CD14-positive monocyte (primary cell): ENCODE data around the gene CERK. TPM values are rescaled to one million over a fixed set of nuclear protein-coding genes. Genes with fewer than 3 reads are reported as not detected.
A peak's percentile ranks its signal among the peaks of the same experiment; 100 is the strongest.

Experiments used
- DNase-seq, 3 donors: peaks; one replicate each; pipeline ENCODE4 v3.0.0-alpha.2; 2011 to 2022
- H2AFZ ChIP-seq: 2 replicates; pipeline ENCODE4 v1.6.0; 2012; ENCODE audit warnings: mild to moderate bottlenecking, low read depth, low read length, inconsistent platforms; ENCODE audit not compliant: insufficient read depth, poor library complexity, severe bottlenecking
- H3K27ac ChIP-seq, 2 donors: 1 replicate in 1 of 2; 2 replicates in 1 of 2; pipeline ENCODE4 v1.5.1; 2012 to 2013; ENCODE audit warnings: low read length in 2 of 2, control low read depth in 1 of 2, inconsistent platforms in 1 of 2, low read depth in 1 of 2, mild to moderate bottlenecking in 1 of 2
- H3K27me3 ChIP-seq, 2 donors: one replicate each; pipeline versions ENCODE4 v1.6.0 to v1.6.1; 2011 to 2013; ENCODE audit warnings: low read length in 2 of 2; ENCODE audit not compliant: control insufficient read depth in 2 of 2, insufficient read depth in 2 of 2
- H3K36me3 ChIP-seq, 2 donors: replicated peaks in 1 of 2; 1 replicate in 1 of 2; 2 replicates in 1 of 2; pipeline versions ENCODE4 v1.5.1 to v1.6.1; 2012 to 2013; ENCODE audit warnings: low read length in 2 of 2, control low read depth in 1 of 2, inconsistent platforms in 1 of 2, mild to moderate bottlenecking in 1 of 2; ENCODE audit not compliant: insufficient read depth in 2 of 2, control insufficient read depth in 1 of 2
- H3K4me1 ChIP-seq, 2 donors: 1 replicate in 1 of 2; 2 replicates in 1 of 2; pipeline versions ENCODE4 v1.5.1 to v1.6.1; 2012 to 2013; ENCODE audit warnings: low read length in 2 of 2, control low read depth in 1 of 2, inconsistent platforms in 1 of 2, mild to moderate bottlenecking in 1 of 2, moderate library complexity in 1 of 2; ENCODE audit not compliant: insufficient read depth in 2 of 2, control insufficient read depth in 1 of 2
- H3K4me2 ChIP-seq: replicated peaks from 2 replicates; pipeline ENCODE3; 2012; ENCODE audit warnings: low read length, moderate library complexity, mild to moderate bottlenecking; ENCODE audit not compliant: poor library complexity, severe bottlenecking; ENCODE audit errors: extremely low read depth
- H3K4me3 ChIP-seq, 3 experiments: fragments of 200-600 bp in 1 of 3; sonication (generic) in 1 of 3; replicated peaks in 1 of 3; 1 replicate in 2 of 3; 2 replicates in 1 of 3; pipeline ENCODE4 v1.5.1; 2011 to 2013; ENCODE audit warnings: low read length in 3 of 3, mild to moderate bottlenecking in 3 of 3, control low read depth in 2 of 3, low read depth in 2 of 3, inconsistent platforms in 1 of 3, moderate library complexity in 1 of 3
- H3K79me2 ChIP-seq: 2 replicates; pipeline ENCODE4 v1.6.0; 2012; ENCODE audit warnings: mild to moderate bottlenecking, control low read depth, inconsistent platforms, low read length, moderate library complexity; ENCODE audit not compliant: insufficient read depth
- H3K9ac ChIP-seq: 2 replicates; pipeline ENCODE4 v1.6.0; 2017; ENCODE audit warnings: low read length, mild to moderate bottlenecking; ENCODE audit not compliant: insufficient read depth, poor library complexity, severe bottlenecking
- H3K9me3 ChIP-seq, 2 donors: replicated peaks in 1 of 2; 1 replicate in 1 of 2; 2 replicates in 1 of 2; pipeline versions ENCODE4 v1.5.1 to v1.6.1; 2012 to 2013; ENCODE audit warnings: low read length in 2 of 2, control low read depth in 1 of 2; ENCODE audit not compliant: control insufficient read depth in 1 of 2, insufficient read depth in 1 of 2
- H4K20me1 ChIP-seq: 2 replicates; pipeline ENCODE4 v1.6.0; 2012; ENCODE audit warnings: mild to moderate bottlenecking, low read length, control low read depth, moderate library complexity; ENCODE audit not compliant: insufficient read depth
- H3K27ac Mint-ChIP-seq, 7 donors: one replicate each; pipeline ENCODE4 v1.8.0; 2020; ENCODE audit warnings: mild to moderate bottlenecking in 7 of 7, mixed read lengths in 7 of 7, moderate library complexity in 6 of 7, inconsistent platforms in 2 of 7
- H3K27me3 Mint-ChIP-seq, 3 donors: one replicate each; pipeline ENCODE4 v1.8.0; 2021 to 2022; ENCODE audit warnings: low read depth in 3 of 3, mild to moderate bottlenecking in 3 of 3, mixed read lengths in 3 of 3, moderate library complexity in 3 of 3, inconsistent platforms in 1 of 3
- H3K36me3 Mint-ChIP-seq, 2 donors: one replicate each; pipeline ENCODE4 v1.8.0; 2020; ENCODE audit warnings: mixed read lengths in 2 of 2, inconsistent platforms in 1 of 2, mild to moderate bottlenecking in 1 of 2
- H3K4me1 Mint-ChIP-seq: one replicate; pipeline ENCODE4 v1.8.0; 2020; ENCODE audit warnings: mild to moderate bottlenecking, mixed read lengths
- H3K4me3 Mint-ChIP-seq, 2 donors: one replicate each; pipeline ENCODE4 v1.8.0; 2020; ENCODE audit warnings: mild to moderate bottlenecking in 2 of 2, mixed read lengths in 2 of 2, moderate library complexity in 1 of 2
- H3K9me3 Mint-ChIP-seq, 7 donors: one replicate each; pipeline ENCODE4 v1.8.0; 2020 to 2022; ENCODE audit warnings: mixed read lengths in 7 of 7, mild to moderate bottlenecking in 6 of 7, moderate library complexity in 6 of 7, inconsistent platforms in 2 of 7
- CTCF ChIP-seq: fragments of 200-600 bp; IDR thresholded peaks from one replicate; pipeline ENCODE4 v1.8.0; 2022; ENCODE audit warnings: antibody characterized with exemption, mild to moderate bottlenecking
- WGBS: methylation state at CpG from one replicate; pipeline ENCODE4 v1.1.5; 2013; ENCODE audit warnings: missing lambda C conversion rate; ENCODE audit not compliant: insufficient coverage; 5-methylcytosine and 5-hydroxymethylcytosine counted together
- intact Hi-C, 2 donors: fragments of 100-400 bp; cut with micrococcal nuclease; formaldehyde crosslinking; loops; one replicate each; pipeline versions ENCODE4 v1.15.0 to v1.15.1; 2023
- polyA plus RNA-seq, 3 donors: library from polyadenylated mRNA; depleted of rRNA in 1 of 3; unstranded in 2 of 3; stranded (reverse) in 1 of 3; fragments of 300-500 nt in 2 of 3; fragments of >200 nt in 1 of 3; fragmentation: Illumina TruSeq in 2 of 3; gene quantifications; 1 replicate in 2 of 3; 2 replicates in 1 of 3; pipeline ENCODE4 v1.2.3, GENCODE V29; 2012 to 2021

Gene CERK
- polyA plus RNA-seq, 3 donors, result 22.4 to 40.2 (median 24.5) TPM

DNA sequence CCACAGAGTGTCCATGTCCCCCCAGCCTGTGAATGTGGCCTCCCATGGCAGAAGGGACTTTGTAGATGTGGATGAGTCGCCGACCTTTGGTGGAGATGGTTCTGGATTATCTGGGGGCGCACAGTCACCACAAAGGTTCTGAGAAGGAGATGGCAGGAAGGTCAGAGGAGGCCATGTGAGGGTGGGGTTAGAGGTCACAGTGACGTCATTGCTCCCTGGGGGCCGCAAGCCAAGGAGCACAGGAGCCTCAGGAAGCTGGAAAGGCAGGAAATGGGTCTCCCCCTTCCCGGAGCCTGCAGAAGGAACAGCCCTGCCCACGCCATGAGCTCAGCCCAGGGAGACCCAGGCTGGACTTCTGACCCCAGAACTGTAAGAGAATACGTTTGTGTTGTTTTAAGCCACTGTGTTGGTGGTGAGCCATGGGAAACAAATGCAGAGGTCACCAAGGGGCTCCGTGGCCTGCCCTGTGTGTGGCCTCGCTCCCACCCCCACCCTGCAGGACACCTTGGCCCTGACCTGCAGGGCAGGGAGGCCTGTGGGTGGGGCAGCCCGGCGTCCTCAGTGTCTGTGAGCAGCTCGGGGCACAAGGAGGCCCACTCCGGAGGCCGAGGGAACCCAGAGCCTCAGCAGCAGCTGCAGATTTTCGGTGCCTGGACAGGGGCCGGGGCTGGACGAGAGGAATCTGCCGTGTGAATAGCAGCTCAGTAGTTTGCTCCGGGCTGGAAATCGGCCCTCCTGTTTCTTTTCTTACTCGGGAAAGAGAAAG, 85.8 kb downstream of the CERK start:
- H3K36me3 Mint-ChIP-seq, result peaks cover 26 to 55% of the 10 kb centered on the region in 2 donors
- intact Hi-C loops, result no loop called here
- Histone ChIP-seq H4K20me1 (peaks cover 100% of the 10 kb centered on the region), H3K9ac (no peak overlapping the region), H3K4me1 (peaks cover 27 to 45% of the 10 kb centered on the region in 2 donors), H3K79me2 (peaks cover 85% of the 10 kb centered on the region), H3K4me2 (no peak overlapping the region), H3K9me3 (no peaks in the 10 kb centered on the region), H3K36me3 (peaks cover 15 to 22% of the 10 kb centered on the region in 2 donors), H3K27ac (no peak overlapping the region), H2AFZ (no peak overlapping the region), H3K27me3 (no peaks in the 10 kb centered on the region), H3K4me3 (no peak overlapping the region)
- H3K27me3 Mint-ChIP-seq, result peaks cover 0 to 2% (median 0%) of the 10 kb centered on the region in 3 donors
- WGBS, result 95% methylated on average over 19 of the region's 22 CpGs
- peaks cover 59% of the 10 kb centered on the region for H3K4me1 Mint-ChIP-seq
- H3K27ac Mint-ChIP-seq, result peak overlapping the region in 4 of 7 donors; percentile 10 to 72 (median 50)
- no peak overlapping the region for H3K4me3 Mint-ChIP-seq
- peaks cover 0 to 3% (median 0%) of the 10 kb centered on the region in 7 donors for H3K9me3 Mint-ChIP-seq
- TF ChIP-seq CTCF, result no peak
- DNase-seq, result no peak

GRCh38 chr22:46651316-46651715, 86.7 kb downstream of the CERK start:
- peaks cover 100% of the 10 kb centered on the region for H4K20me1 ChIP-seq
- no peak overlapping the region for H2AFZ ChIP-seq
- H3K9ac ChIP-seq, result no peak overlapping the region
- no peak overlapping the region for H3K4me2 ChIP-seq
- 96% methylated on average over 16 of the region's 16 CpGs for WGBS
- Mint-ChIP-seq H3K9me3 (peaks cover 0 to 3% (median 0%) of the 10 kb centered on the region in 7 donors), H3K27me3 (peaks cover 0 to 2% (median 0%) of the 10 kb centered on the region in 3 donors), H3K36me3 (peaks cover 33 to 56% of the 10 kb centered on the region in 2 donors), H3K27ac (peak overlapping the region in 2 of 7 donors; percentile 32 to 56), H3K4me1 (peaks cover 56% of the 10 kb centered on the region), H3K4me3 (no peak overlapping the region)
- no peak for DNase-seq
- H3K4me1 ChIP-seq, result peaks cover 27 to 45% of the 10 kb centered on the region in 2 donors
- intact Hi-C loops, result no loop called here
- H3K36me3 ChIP-seq, result peaks cover 17 to 27% of the 10 kb centered on the region in 2 donors
- H3K27ac ChIP-seq, result no peak overlapping the region
- H3K9me3 ChIP-seq, result no peaks in the 10 kb centered on the region
- H3K79me2 ChIP-seq, result peaks cover 85% of the 10 kb centered on the region
- no peak for TF ChIP-seq CTCF
- no peaks in the 10 kb centered on the region for H3K27me3 ChIP-seq
- no peak overlapping the region for H3K4me3 ChIP-seq
